RWPE2 (cell line): ENCODE data around the gene PCDH15.

Experiments used
- ATAC-seq: fragments of 200-7000 bp; cut with Tn5 transposase; 3 replicates; pipeline ENCODE4 v1.9.1; 2021; ENCODE audit warnings: low read depth
- DNase-seq: peaks from one replicate; pipeline ENCODE4 v3.0.0-alpha.2; 2020; ENCODE audit warnings: low spot score
- H3K27ac ChIP-seq: fragments of 450-650 bp; 2 replicates; pipeline ENCODE4 v1.5.1; 2017; ENCODE audit warnings: mild to moderate bottlenecking; ENCODE audit not compliant: poor library complexity, severe bottlenecking
- H3K27me3 ChIP-seq: fragments of 250-450 bp; sonication (Bioruptor Pico); 2 replicates; pipeline ENCODE4 v1.5.1; 2021; ENCODE audit warnings: mild to moderate bottlenecking, moderate library complexity; ENCODE audit not compliant: insufficient read depth, poor library complexity, severe bottlenecking
- H3K36me3 ChIP-seq: fragments of 250-450 bp; sonication (Bioruptor Pico); 2 replicates; pipeline ENCODE4 v1.5.1; 2020; ENCODE audit warnings: low read depth, mild to moderate bottlenecking, moderate library complexity
- H3K4me1 ChIP-seq: fragments of 250-450 bp; sonication (Bioruptor Pico); 2 replicates; pipeline ENCODE4 v1.5.1; 2021; ENCODE audit warnings: mild to moderate bottlenecking, moderate library complexity; ENCODE audit not compliant: insufficient read depth, poor library complexity, severe bottlenecking
- H3K4me3 ChIP-seq: fragments of 250-450 bp; sonication (Bioruptor Pico); 2 replicates; pipeline ENCODE4 v1.5.1; 2021; ENCODE audit warnings: mild to moderate bottlenecking, moderate library complexity; ENCODE audit not compliant: severe bottlenecking
- H3K9me3 ChIP-seq: fragments of 250-450 bp; sonication (Bioruptor Pico); 2 replicates; pipeline ENCODE4 v1.5.1; 2021; ENCODE audit warnings: mild to moderate bottlenecking, moderate library complexity; ENCODE audit not compliant: severe bottlenecking
- CTCF ChIP-seq: fragments of 450-650 bp; IDR thresholded peaks from one replicate; pipeline ENCODE4 v1.5.1; 2017; ENCODE audit warnings: mild to moderate bottlenecking, moderate library complexity; ENCODE audit not compliant: poor library complexity, severe bottlenecking

PCDH15 gene

GRCh38 chr10:54284526-54285193 is 516.4 kb downstream of the PCDH15 start:
- no peaks in the 10 kb centered on the region for H3K9me3 ChIP-seq
- no peak for TF ChIP-seq CTCF
- no peak for DNase-seq
- H3K36me3 ChIP-seq = no peaks in the 10 kb centered on the region
- H3K27me3 ChIP-seq = no peaks in the 10 kb centered on the region
- no peaks in the 10 kb centered on the region for H3K4me1 ChIP-seq
- peak; percentile 42; the same call in 2 of the 3 replicates for ATAC-seq
- H3K27ac ChIP-seq = no peak overlapping the region
- no peak overlapping the region for H3K4me3 ChIP-seq

- no peaks in the 10 kb centered on the region for H3K36me3 ChIP-seq
- TF ChIP-seq CTCF = no peak
- no peak overlapping the region for H3K4me3 ChIP-seq
- no peaks in the 10 kb centered on the region for H3K9me3 ChIP-seq
- H3K27me3 ChIP-seq = no peaks in the 10 kb centered on the region
- no peak for ATAC-seq
- H3K27ac ChIP-seq = no peak overlapping the region
- DNase-seq = no peak
- no peaks in the 10 kb centered on the region for H3K4me1 ChIP-seq
These were observed 519.0 kb downstream of the PCDH15 start for GRCh38 chr10:54282012-54282411.

DNA sequence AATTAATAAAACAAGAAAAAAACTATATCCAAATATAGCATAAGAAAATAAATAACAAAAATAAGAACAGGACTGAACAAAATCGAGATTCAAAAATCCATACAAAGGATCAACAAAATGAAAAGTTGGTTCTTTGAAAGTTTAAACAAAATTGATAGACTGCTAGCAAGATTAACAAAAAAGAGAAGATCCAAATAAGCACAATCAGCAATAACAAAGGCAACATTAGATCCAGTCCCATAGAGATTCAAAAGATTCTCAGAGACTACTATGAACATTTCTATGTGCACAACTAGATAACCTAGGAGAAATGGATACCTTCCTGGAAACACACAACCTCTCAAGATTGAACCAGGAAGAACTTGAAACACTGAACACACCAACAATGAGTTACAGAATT is 534.6 kb downstream of the PCDH15 start:
- Histone ChIP-seq H3K4me1 (no peaks in the 10 kb centered on the region), H3K9me3 (no peaks in the 10 kb centered on the region), H3K27ac (no peak overlapping the region), H3K27me3 (no peaks in the 10 kb centered on the region), H3K36me3 (no peaks in the 10 kb centered on the region), H3K4me3 (no peak overlapping the region)
- no peak for DNase-seq
- no peak for ATAC-seq
- TF ChIP-seq CTCF = no peak

DNA sequence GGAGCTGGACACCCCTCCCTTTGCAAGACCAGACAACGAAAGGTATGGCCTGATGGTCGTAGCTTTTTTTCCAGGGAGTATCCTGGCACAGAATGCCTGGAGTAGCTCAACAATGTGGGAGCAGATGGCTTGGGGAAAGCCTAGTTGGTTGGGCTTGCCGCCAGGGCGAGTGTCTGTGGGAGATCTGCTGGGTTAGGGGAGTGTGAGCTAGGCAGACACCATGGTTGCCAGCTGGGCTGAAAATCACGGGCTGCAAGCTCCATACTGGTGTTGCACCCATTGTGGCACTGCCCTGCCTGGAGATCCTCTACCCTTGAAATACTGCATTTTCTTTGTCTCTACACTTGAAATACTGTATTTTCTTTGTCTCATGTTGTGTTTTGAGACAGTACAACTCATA is 538.3 kb downstream of the PCDH15 start:
- H3K4me3 ChIP-seq = no peak overlapping the region
- TF ChIP-seq CTCF = no peak
- ATAC-seq = no peak

GRCh38 chr10:54259104-54259503 is 541.9 kb downstream of the PCDH15 start:
- no peaks in the 10 kb centered on the region for H3K27me3 ChIP-seq
- no peak for TF ChIP-seq CTCF
- no peaks in the 10 kb centered on the region for H3K36me3 ChIP-seq
- no peak for ATAC-seq
- no peak for DNase-seq
- no peaks in the 10 kb centered on the region for H3K4me1 ChIP-seq
- H3K9me3 ChIP-seq = no peaks in the 10 kb centered on the region
- H3K27ac ChIP-seq = no peak overlapping the region
- no peak overlapping the region for H3K4me3 ChIP-seq

More for the DNA sequence above, 538.3 kb downstream of the PCDH15 start:
- H3K4me1 ChIP-seq = no peaks in the 10 kb centered on the region
- H3K27me3 ChIP-seq = no peaks in the 10 kb centered on the region
- no peak for DNase-seq
- no peaks in the 10 kb centered on the region for H3K36me3 ChIP-seq
- H3K27ac ChIP-seq = no peak overlapping the region
- no peaks in the 10 kb centered on the region for H3K9me3 ChIP-seq
